ENCODE results near the gene STXBP5L.

The STXBP5L gene

DNA sequence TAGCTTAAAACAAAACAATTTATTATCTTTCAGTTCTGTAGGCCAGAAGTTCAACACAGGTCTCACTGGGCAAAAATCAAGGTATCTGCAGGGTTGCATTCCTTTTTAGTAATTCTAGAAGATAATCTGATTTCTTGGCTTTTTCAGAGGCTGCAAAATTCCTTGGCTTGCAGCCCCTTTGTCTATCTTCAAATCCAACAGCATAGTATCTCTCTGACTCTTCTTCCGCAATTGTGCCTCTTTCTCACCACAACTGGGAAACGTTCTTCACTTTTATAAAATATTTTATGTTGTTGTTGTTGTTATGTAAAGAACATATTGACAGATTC is 218.7 kb downstream of the STXBP5L start:
- TF ChIP-seq EZH2phosphoT487 (IDR thresholded peaks at IDR 0.05; ENCODE audit: low read depth): no peak
- TF ChIP-seq, protein P1, sequence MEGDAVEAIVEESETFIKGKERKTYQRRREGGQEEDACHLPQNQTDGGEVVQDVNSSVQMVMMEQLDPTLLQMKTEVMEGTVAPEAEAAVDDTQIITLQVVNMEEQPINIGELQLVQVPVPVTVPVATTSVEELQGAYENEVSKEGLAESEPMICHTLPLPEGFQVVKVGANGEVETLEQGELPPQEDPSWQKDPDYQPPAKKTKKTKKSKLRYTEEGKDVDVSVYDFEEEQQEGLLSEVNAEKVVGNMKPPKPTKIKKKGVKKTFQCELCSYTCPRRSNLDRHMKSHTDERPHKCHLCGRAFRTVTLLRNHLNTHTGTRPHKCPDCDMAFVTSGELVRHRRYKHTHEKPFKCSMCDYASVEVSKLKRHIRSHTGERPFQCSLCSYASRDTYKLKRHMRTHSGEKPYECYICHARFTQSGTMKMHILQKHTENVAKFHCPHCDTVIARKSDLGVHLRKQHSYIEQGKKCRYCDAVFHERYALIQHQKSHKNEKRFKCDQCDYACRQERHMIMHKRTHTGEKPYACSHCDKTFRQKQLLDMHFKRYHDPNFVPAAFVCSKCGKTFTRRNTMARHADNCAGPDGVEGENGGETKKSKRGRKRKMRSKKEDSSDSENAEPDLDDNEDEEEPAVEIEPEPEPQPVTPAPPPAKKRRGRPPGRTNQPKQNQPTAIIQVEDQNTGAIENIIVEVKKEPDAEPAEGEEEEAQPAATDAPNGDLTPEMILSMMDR (IDR thresholded peaks at IDR 0.05; ENCODE audit: low read depth, low read length): no peak

DNA sequence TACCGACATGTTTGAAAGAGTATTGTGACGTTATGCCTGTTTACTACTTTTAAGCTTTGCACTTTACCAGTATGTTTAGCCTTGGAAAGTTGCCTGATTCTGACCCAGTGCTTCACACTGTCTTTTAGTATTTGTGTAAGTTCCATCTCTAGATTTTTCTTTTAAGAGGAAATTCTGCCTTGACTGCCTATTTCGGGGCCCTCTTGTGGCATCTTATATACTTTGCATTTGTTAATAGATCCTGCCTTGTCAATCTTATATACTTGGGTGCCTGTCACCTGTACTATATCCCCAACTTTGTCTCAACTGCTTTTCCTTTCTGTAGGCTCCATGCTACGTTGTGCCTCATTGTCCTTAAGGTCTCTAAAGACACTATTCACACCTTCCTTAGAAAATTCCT is 244.6 kb downstream of the STXBP5L start:
- H3K4me1 ChIP-seq (ENCODE audit: low read length): no peaks in the 10 kb centered on the region
- H3K79me2 ChIP-seq (ENCODE audit: low read length): no peaks in the 10 kb centered on the region
- no peak overlapping the region for H2AFZ ChIP-seq (ENCODE audit: low read depth, low read length)
- no peak overlapping the region for H3K9ac ChIP-seq (ENCODE audit: low read length)
- no peaks in the 10 kb centered on the region for H3K9me3 ChIP-seq (ENCODE audit: insufficient read depth, low read length)
- H3K4me3 ChIP-seq (ENCODE audit: low read length): peak overlapping the region; percentile 56
- peak overlapping the region; percentile 31 for H3K4me2 ChIP-seq (ENCODE audit: low read length)
- no peaks in the 10 kb centered on the region for H3K27me3 ChIP-seq (ENCODE audit: low read depth, low read length)
- H3K27ac ChIP-seq (ENCODE audit: low read length): no peak overlapping the region
- TF ChIP-seq, protein P1 (IDR thresholded peaks at IDR 0.05; ENCODE audit: low read depth, low read length): peak; percentile 34
- no peak for TF ChIP-seq EZH2phosphoT487 (IDR thresholded peaks at IDR 0.05; ENCODE audit: low read depth)
- H4K20me1 ChIP-seq (ENCODE audit: insufficient read depth, low read length): no peaks in the 10 kb centered on the region
- no peaks in the 10 kb centered on the region for H3K36me3 ChIP-seq (replicated peaks; ENCODE audit: low read depth, low read length)

More for the DNA sequence above, 218.7 kb downstream of the STXBP5L start:
- no peak overlapping the region for H3K4me3 ChIP-seq (ENCODE audit: low read length)
- H3K27me3 ChIP-seq (ENCODE audit: low read depth, low read length): no peaks in the 10 kb centered on the region
- H3K9me3 ChIP-seq (ENCODE audit: insufficient read depth, low read length): no peaks in the 10 kb centered on the region
- H3K4me2 ChIP-seq (ENCODE audit: low read length): no peak overlapping the region
- H2AFZ ChIP-seq (ENCODE audit: low read depth, low read length): no peak overlapping the region
- H4K20me1 ChIP-seq (ENCODE audit: insufficient read depth, low read length): no peaks in the 10 kb centered on the region
- H3K4me1 ChIP-seq (ENCODE audit: low read length): no peaks in the 10 kb centered on the region
- H3K79me2 ChIP-seq (ENCODE audit: low read length): no peaks in the 10 kb centered on the region
- H3K9ac ChIP-seq (ENCODE audit: low read length): no peak overlapping the region
- H3K27ac ChIP-seq (ENCODE audit: low read length): no peak overlapping the region
- H3K36me3 ChIP-seq (replicated peaks; ENCODE audit: low read depth, low read length): no peaks in the 10 kb centered on the region

- H3K27ac ChIP-seq (ENCODE audit: low read length): no peak overlapping the region
- no peaks in the 10 kb centered on the region for H3K4me1 ChIP-seq (ENCODE audit: low read length)
- no peak overlapping the region for H2AFZ ChIP-seq (ENCODE audit: low read depth, low read length)
- no peaks in the 10 kb centered on the region for H3K27me3 ChIP-seq (ENCODE audit: low read depth, low read length)
- no peaks in the 10 kb centered on the region for H3K9me3 ChIP-seq (ENCODE audit: insufficient read depth, low read length)
- H4K20me1 ChIP-seq (ENCODE audit: insufficient read depth, low read length): no peaks in the 10 kb centered on the region
- H3K36me3 ChIP-seq (replicated peaks; ENCODE audit: low read depth, low read length): no peaks in the 10 kb centered on the region
- TF ChIP-seq, protein P1 (IDR thresholded peaks at IDR 0.05; ENCODE audit: low read depth, low read length): no peak
- no peak for TF ChIP-seq EZH2phosphoT487 (IDR thresholded peaks at IDR 0.05; ENCODE audit: low read depth)
- no peak overlapping the region for H3K4me2 ChIP-seq (ENCODE audit: low read length)
- no peaks in the 10 kb centered on the region for H3K79me2 ChIP-seq (ENCODE audit: low read length)
- H3K4me3 ChIP-seq (ENCODE audit: low read length): no peak overlapping the region
- H3K9ac ChIP-seq (ENCODE audit: low read length): no peak overlapping the region
Measured at GRCh38 chr3:121153851-121154250, 245.8 kb downstream of the STXBP5L start.

DNA sequence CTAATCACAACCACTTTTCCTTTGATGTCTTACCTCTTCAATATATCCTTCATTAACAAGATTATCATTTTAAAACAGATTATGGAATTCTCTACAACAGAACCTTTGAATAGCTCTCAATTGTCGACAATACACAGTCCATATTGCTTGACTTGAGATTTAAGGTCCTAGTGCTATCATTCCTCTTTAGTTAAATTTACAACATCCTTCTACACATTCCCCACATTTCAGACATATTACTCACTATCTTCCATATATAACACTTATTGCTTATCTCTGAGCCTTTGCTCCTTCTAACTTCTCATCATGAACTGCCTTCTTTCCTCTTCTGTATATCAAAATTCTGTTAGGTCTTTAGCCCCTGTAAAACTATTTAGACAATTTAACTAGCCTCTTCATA is 247.0 kb downstream of the STXBP5L start:
- Histone ChIP-seq H2AFZ (ENCODE audit: low read depth, low read length) (no peak overlapping the region), H3K9me3 (ENCODE audit: insufficient read depth, low read length) (no peaks in the 10 kb centered on the region), H3K4me2 (ENCODE audit: low read length) (no peak overlapping the region), H3K79me2 (ENCODE audit: low read length) (no peaks in the 10 kb centered on the region), H3K36me3 (replicated peaks; ENCODE audit: low read depth, low read length) (no peaks in the 10 kb centered on the region), H3K9ac (ENCODE audit: low read length) (no peak overlapping the region), H3K4me1 (ENCODE audit: low read length) (no peaks in the 10 kb centered on the region), H3K27ac (ENCODE audit: low read length) (no peak overlapping the region), H3K27me3 (ENCODE audit: low read depth, low read length) (no peaks in the 10 kb centered on the region), H3K4me3 (ENCODE audit: low read length) (no peak overlapping the region), H4K20me1 (ENCODE audit: insufficient read depth, low read length) (no peaks in the 10 kb centered on the region)
- no peak for TF ChIP-seq EZH2phosphoT487 (IDR thresholded peaks at IDR 0.05; ENCODE audit: low read depth)
- TF ChIP-seq, protein P1 (IDR thresholded peaks at IDR 0.05; ENCODE audit: low read depth, low read length): no peak

Measured in OCI-LY3 (cell line).